HEK293 (cell line): ENCODE data around the gene AEBP1.

Source experiments
- CTCF ChIA-PET: fragments of 350-600 bp; formaldehyde crosslinking; extraction: SDS; loops from one replicate; lab custom pipeline; 2021; ENCODE audit warnings: antibody characterized with exemption; lab: Yijun Ruan, JAX
- POLR2A ChIA-PET: fragments of 300-600 bp; formaldehyde crosslinking; extraction: SDS; loops from one replicate; lab custom pipeline; 2020; ENCODE audit warnings: antibody characterized with exemption, inconsistent platforms; lab: Yijun Ruan, JAX
- H3K27ac ChIP-seq: fragments of 200-500 bp; sonication (Bioruptor generic); 2 replicates; pipeline ENCODE4 v1.5.1; 2014; ENCODE audit warnings: low read depth, low read length, control low read depth, inconsistent platforms; ENCODE audit errors: extremely low read depth
- H3K36me3 ChIP-seq, 2 experiments: fragments of 200-500 bp in 1 of 2; sonication (Bioruptor generic) in 1 of 2; 1 replicate in 1 of 2; 2 replicates in 1 of 2; pipeline ENCODE4 v1.5.1; 2014 to 2017; ENCODE audit warnings: inconsistent platforms in 2 of 2, low read length in 2 of 2; ENCODE audit not compliant: control insufficient read depth in 2 of 2, insufficient read depth in 1 of 2
- H3K4me1 ChIP-seq: fragments of 200-500 bp; sonication (Bioruptor generic); 2 replicates; pipeline ENCODE4 v1.5.1; 2014; ENCODE audit warnings: mild to moderate bottlenecking, low read length, inconsistent platforms; ENCODE audit not compliant: control insufficient read depth, insufficient read depth
- H3K4me3 ChIP-seq: 2 replicates; pipeline ENCODE4 v1.5.1; 2011; ENCODE audit warnings: low read depth, mild to moderate bottlenecking, control low read depth, low read length, moderate library complexity
- H3K9me3 ChIP-seq: fragments of 200-500 bp; sonication (Bioruptor generic); 2 replicates; pipeline ENCODE4 v1.5.1; 2014; ENCODE audit warnings: low read depth, low read length, inconsistent platforms; ENCODE audit not compliant: control insufficient read depth, insufficient read depth
- BCL11B ChIP-seq: fragments of 450-650 bp; formaldehyde crosslinking; IDR thresholded peaks from 2 replicates; pipeline ENCODE4 v1.5.1; 2016; ENCODE audit warnings: low read depth, missing biosample characterization, missing genetic modification characterization
- HOXC10 ChIP-seq: sonication (generic); formaldehyde crosslinking; IDR thresholded peaks from 2 replicates; pipeline ENCODE4 v1.8.1; 2023; ENCODE audit warnings: mild to moderate bottlenecking, missing genetic modification reagents
- INSM2 ChIP-seq: fragments of 450-650 bp; formaldehyde crosslinking; IDR thresholded peaks from 2 replicates; pipeline ENCODE4 v1.5.1; 2016; ENCODE audit warnings: missing biosample characterization, missing genetic modification characterization
- OSR2 ChIP-seq: fragments of 450-650 bp; formaldehyde crosslinking; IDR thresholded peaks from 2 replicates; pipeline ENCODE4 v1.5.1; 2016; ENCODE audit warnings: missing biosample characterization, missing genetic modification characterization
- PBX3 ChIP-seq: sonication (generic); formaldehyde crosslinking; IDR thresholded peaks from 2 replicates; pipeline ENCODE4 v1.8.1; 2022; ENCODE audit warnings: mild to moderate bottlenecking, moderate library complexity, missing genetic modification reagents
- SALL2 ChIP-seq: fragments of 450-650 bp; formaldehyde crosslinking; IDR thresholded peaks from 2 replicates; pipeline ENCODE4 v1.5.0; 2017; ENCODE audit warnings: missing biosample characterization, mild to moderate bottlenecking, missing genetic modification characterization, borderline replicate concordance
- ZBTB7A ChIP-seq: fragments of 450-650 bp; formaldehyde crosslinking; IDR thresholded peaks from 2 replicates; pipeline ENCODE4 v1.5.1; 2016; ENCODE audit warnings: low read depth, missing biosample characterization, missing genetic modification characterization
- ZBTB8A ChIP-seq: fragments of 450-650 bp; formaldehyde crosslinking; IDR thresholded peaks from 2 replicates; pipeline ENCODE4 v1.5.1; 2016; ENCODE audit warnings: missing biosample characterization, missing genetic modification characterization
- ZEB2 ChIP-seq: fragments of 450-650 bp; formaldehyde crosslinking; IDR thresholded peaks from 2 replicates; pipeline ENCODE4 v1.5.1; 2016; ENCODE audit warnings: missing biosample characterization, missing genetic modification characterization
- ZNF157 ChIP-seq: fragments of 450-650 bp; formaldehyde crosslinking; IDR thresholded peaks from 2 replicates; pipeline ENCODE4 v1.5.1; 2016; ENCODE audit warnings: missing biosample characterization, missing genetic modification characterization
- ZNF16 ChIP-seq: fragments of 450-650 bp; formaldehyde crosslinking; IDR thresholded peaks from 2 replicates; pipeline ENCODE4 v1.5.1; 2016; ENCODE audit warnings: low read depth, missing biosample characterization, missing genetic modification characterization
- ZNF169 ChIP-seq: fragments of 450-650 bp; formaldehyde crosslinking; IDR thresholded peaks from 2 replicates; pipeline ENCODE4 v1.5.1; 2016; ENCODE audit warnings: missing biosample characterization, missing genetic modification characterization
- ZNF24 ChIP-seq: fragments of 450-650 bp; formaldehyde crosslinking; IDR thresholded peaks from 2 replicates; pipeline ENCODE4 v1.5.1; 2016; ENCODE audit warnings: missing biosample characterization, missing genetic modification characterization
- ZNF266 ChIP-seq: fragments of 450-650 bp; formaldehyde crosslinking; IDR thresholded peaks from 2 replicates; pipeline ENCODE4 v1.5.1; 2016; ENCODE audit warnings: missing biosample characterization, missing genetic modification characterization, low read depth
- ZNF423 ChIP-seq: fragments of 450-650 bp; formaldehyde crosslinking; IDR thresholded peaks from 2 replicates; pipeline ENCODE4 v1.5.1; 2016; ENCODE audit warnings: missing biosample characterization, missing genetic modification characterization
- ZNF501 ChIP-seq: fragments of 450-650 bp; formaldehyde crosslinking; IDR thresholded peaks from 2 replicates; pipeline ENCODE4 v1.5.1; 2016; ENCODE audit warnings: missing biosample characterization, missing genetic modification characterization
- ZNF510 ChIP-seq: fragments of 450-650 bp; formaldehyde crosslinking; IDR thresholded peaks from 2 replicates; pipeline ENCODE4 v1.5.1; 2018; ENCODE audit warnings: mild to moderate bottlenecking, missing genetic modification characterization, missing biosample characterization; ENCODE audit not compliant: insufficient replicate concordance
- ZNF585B ChIP-seq: fragments of 450-650 bp; formaldehyde crosslinking; IDR thresholded peaks from 2 replicates; pipeline ENCODE4 v1.5.1; 2016; ENCODE audit warnings: missing biosample characterization, missing genetic modification characterization
- ZNF596 ChIP-seq: fragments of 450-650 bp; IDR thresholded peaks from 2 replicates; pipeline ENCODE4 v1.5.0; 2018; ENCODE audit warnings: missing biosample characterization, mild to moderate bottlenecking, missing genetic modification characterization, moderate library complexity
- ZNF624 ChIP-seq: fragments of 450-650 bp; formaldehyde crosslinking; IDR thresholded peaks from 2 replicates; pipeline ENCODE4 v1.5.1; 2017; ENCODE audit warnings: missing biosample characterization, missing genetic modification characterization
- ZNF692 ChIP-seq: fragments of 450-650 bp; formaldehyde crosslinking; IDR thresholded peaks from 2 replicates; pipeline ENCODE4 v1.5.1; 2016; ENCODE audit warnings: missing biosample characterization, missing genetic modification characterization
- ZNF768 ChIP-seq: fragments of 450-650 bp; formaldehyde crosslinking; IDR thresholded peaks from 2 replicates; pipeline ENCODE4 v1.5.1; 2018; ENCODE audit warnings: missing biosample characterization, mild to moderate bottlenecking, missing genetic modification characterization
- ZSCAN23 ChIP-seq: fragments of 450-650 bp; formaldehyde crosslinking; IDR thresholded peaks from 2 replicates; pipeline ENCODE4 v1.5.1; 2016; ENCODE audit warnings: missing biosample characterization, missing genetic modification characterization

Gene AEBP1

GRCh38 chr7:44116087-44116788 is 12.1 kb downstream of the AEBP1 start:
- ChIA-PET CTCF (interaction anchor here (0.7 kb wide), 1 partner anchor 19 kb away, joined by 3 read pairs; no protein-coding TSS in a partner anchor), POLR2A (interaction anchor here (0.9 kb wide), 1 partner anchor 11 kb away, joined by 3 read pairs; no protein-coding TSS in a partner anchor)
- Histone ChIP-seq H3K36me3 (peaks cover 6 to 66% of the 10 kb centered on the region in 2 experiments), H3K9me3 (no peaks in the 10 kb centered on the region), H3K4me3 (no peak overlapping the region)
- TF ChIP-seq ZNF266 (tag by site-specific recombination) (no peak), ZNF423 (no peak), ZNF24 (tag by site-specific recombination) (no peak), ZNF585B (tag by site-specific recombination) (no peak), ZEB2 (tag by site-specific recombination) (no peak), ZNF157 (tag by site-specific recombination) (no peak)
- TF ChIP-seq, all 188 proteins: peak for 0
- Histone ChIP-seq H3K4me1 (no peaks in the 10 kb centered on the region), H3K27ac (no peak overlapping the region)

- TF ChIP-seq HOXC10 (no peak), ZNF423 (no peak), ZSCAN23 (tag by site-specific recombination) (no peak), BCL11B (no peak), OSR2 (tag by site-specific recombination) (no peak), ZBTB7A (tag by site-specific recombination) (no peak), ZNF624 (tag by site-specific recombination) (no peak), INSM2 (no peak), ZNF16 (tag by site-specific recombination) (no peak), PBX3 (CRISPR knock-in tag) (no peak), ZNF768 (tag by site-specific recombination) (no peak), ZNF596 (no peak), ZNF501 (tag by site-specific recombination) (no peak), SALL2 (tag by site-specific recombination) (no peak), ZBTB8A (no peak), ZNF510 (tag by site-specific recombination) (no peak), ZNF692 (no peak), ZNF169 (tag by site-specific recombination) (no peak)
- CTCF ChIA-PET: no interaction called here
- H3K27ac ChIP-seq: no peak overlapping the region
- H3K9me3 ChIP-seq: no peaks in the 10 kb centered on the region
- POLR2A ChIA-PET: interaction anchor here (0.9 kb wide), 1 partner anchor 12 kb away, joined by 3 read pairs; no protein-coding TSS in a partner anchor
- no peak overlapping the region for H3K4me3 ChIP-seq
- H3K36me3 ChIP-seq: peaks cover 12 to 74% of the 10 kb centered on the region in 2 experiments
- no peaks in the 10 kb centered on the region for H3K4me1 ChIP-seq
These were observed 12.9 kb downstream of the AEBP1 start for GRCh38 chr7:44116789-44117666.
